GM08714 (cell line): ENCODE results near the gene HPN.
"Not testable (repeated sequence)": the region's sequence is repeated elsewhere in the genome, so short reads cannot be mapped to it uniquely, and the experiment has no call there.

Experiments used
- H3K4me3 ChIP-seq: fragments of 200-500 bp; sonication (Bioruptor generic); 2 replicates; pipeline ENCODE4 v1.5.1; 2014; ENCODE audit warnings: mild to moderate bottlenecking, low read length, inconsistent platforms
- ZNF274 ChIP-seq: IDR thresholded peaks from 2 replicates; pipeline ENCODE4 v1.6.1; 2012; ENCODE audit warnings: mild to moderate bottlenecking, low read depth, low read length

HPN gene

DNA sequence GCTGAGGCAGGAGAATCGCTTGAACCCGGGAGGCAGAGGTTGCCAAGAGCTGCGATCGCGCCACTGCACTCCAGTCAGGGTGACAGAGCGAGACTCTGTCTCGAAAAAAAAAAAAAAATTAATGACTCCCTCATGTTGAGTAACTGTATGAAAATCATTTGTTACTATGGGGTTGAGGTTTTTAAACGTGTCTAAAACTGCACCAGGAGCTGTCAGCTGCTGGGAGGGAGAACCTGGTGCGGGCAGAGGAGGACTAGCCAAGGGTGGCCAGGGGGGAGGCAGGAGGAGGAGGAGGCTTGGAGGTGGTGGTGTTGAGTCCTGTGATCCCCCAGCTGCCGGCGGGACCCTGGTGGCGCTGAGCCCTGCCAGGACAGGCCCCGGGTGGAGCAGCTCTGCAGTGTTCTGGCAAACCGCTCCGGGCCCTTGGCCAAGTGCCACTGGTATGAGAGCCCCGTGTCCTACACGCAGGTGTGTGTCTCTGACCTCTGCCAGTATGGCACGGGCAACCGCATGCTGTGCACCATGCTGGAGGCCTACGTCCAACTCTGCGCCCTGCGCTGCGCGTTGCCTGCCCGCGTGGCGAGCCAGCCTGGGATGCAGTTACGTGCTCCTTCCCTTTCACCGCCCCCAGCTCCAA is 57.0 kb downstream of the HPN start:
- no peak for TF ChIP-seq ZNF274
- no peak overlapping the region for H3K4me3 ChIP-seq

- no peak for TF ChIP-seq ZNF274
- no peak overlapping the region for H3K4me3 ChIP-seq
Observed at GRCh38 chr19:35099155-35099896, 57.8 kb downstream of the HPN start.

- TF ChIP-seq ZNF274 = no peak
- H3K4me3 ChIP-seq = no peak overlapping the region
Observed at GRCh38 chr19:35099897-35100275, 58.4 kb downstream of the HPN start.

DNA sequence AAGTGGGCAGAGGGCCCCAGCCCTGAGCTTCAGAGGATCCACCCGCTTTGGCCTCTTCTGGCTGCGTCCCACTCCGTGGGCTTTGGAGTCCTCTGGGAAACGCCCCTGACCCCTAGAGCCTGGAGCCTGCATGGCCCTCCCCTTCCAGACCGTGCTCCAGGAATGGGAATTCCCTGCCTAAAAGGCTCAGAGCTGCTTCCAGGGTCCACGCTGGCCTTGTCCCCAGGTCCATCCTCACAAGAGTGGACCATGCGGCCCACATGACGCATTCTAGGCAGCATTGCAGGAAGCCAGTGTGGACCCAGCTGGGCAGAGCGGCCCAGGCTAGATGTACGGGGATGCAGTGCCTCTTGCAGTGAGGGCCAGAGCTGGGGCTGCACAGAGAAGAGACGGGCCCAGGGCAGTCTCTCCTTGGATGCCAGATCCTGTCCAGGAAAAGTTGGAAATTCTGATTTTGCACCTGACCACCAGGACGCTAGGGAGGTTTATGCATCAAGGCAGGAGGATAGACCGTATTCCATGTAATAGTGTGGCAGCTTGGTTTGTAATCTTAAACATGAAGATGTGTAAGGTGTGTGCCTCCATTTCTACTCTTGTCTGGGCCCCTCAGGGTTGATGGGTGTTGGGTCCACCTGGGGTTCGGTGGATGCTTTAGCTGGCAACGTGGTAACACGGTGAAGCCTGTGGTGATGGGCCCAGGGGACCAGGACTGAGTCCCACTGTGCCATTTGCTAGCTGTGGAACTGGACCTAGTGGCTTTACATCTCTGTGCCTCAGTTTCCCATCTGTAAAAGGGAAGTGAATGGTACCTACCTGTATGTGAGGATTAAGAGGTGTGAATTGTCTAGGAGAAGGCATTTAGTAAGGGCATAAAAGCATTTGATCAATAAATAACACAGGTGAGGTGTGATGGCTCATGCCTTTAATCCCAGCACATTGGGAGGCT is 59.3 kb downstream of the HPN start:
- TF ChIP-seq ZNF274 = no peak
- H3K4me3 ChIP-seq = no peak overlapping the region

GRCh38 chr19:35101949-35102348 is 60.4 kb downstream of the HPN start:
- H3K4me3 ChIP-seq = not testable (repeated sequence)

DNA sequence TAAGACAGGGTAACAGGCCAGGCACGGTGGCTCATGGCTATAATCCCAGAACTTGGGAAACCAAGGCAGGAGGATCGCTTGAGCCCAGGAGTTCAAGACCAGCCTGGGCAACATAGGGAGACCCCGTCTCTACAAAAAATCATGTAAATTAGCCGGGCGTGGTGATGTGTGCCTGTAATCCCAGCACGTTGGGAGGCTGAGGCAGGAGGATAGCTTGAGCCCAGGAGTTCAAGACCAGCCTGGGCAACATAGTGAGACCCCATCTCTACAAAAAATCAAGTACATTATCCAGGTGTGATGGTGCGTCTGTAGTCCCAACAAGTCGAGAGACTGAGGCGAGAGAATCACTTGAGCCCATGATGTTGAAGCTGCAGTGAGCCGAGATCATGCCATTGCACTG is 62.1 kb downstream of the HPN start:
- H3K4me3 ChIP-seq = not testable (repeated sequence)

GRCh38 chr19:35104361-35104760 is 62.8 kb downstream of the HPN start:
- no peak overlapping the region for H3K4me3 ChIP-seq
- TF ChIP-seq ZNF274 = no peak

DNA sequence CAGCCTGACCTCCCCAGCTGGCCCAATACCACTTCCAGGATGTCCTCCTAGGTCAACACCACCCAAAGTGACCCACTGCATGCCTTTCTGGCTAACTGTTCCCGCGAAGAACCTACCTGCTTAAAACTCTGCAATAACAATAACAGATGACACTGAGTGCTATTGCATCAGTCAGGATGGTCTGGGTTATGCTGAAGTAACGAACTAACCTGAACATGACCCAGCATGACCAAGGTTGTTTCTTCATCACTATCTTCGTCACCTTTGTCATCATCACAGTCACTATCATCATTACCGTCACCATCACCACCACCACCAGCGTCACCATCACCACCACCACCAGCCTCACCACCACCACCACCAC is 63.5 kb downstream of the HPN start:
- H3K4me3 ChIP-seq = no peak overlapping the region
- no peak for TF ChIP-seq ZNF274

GRCh38 chr19:35105411-35106290 is 64.1 kb downstream of the HPN start:
- no peak for TF ChIP-seq ZNF274
- H3K4me3 ChIP-seq = no peak overlapping the region

DNA sequence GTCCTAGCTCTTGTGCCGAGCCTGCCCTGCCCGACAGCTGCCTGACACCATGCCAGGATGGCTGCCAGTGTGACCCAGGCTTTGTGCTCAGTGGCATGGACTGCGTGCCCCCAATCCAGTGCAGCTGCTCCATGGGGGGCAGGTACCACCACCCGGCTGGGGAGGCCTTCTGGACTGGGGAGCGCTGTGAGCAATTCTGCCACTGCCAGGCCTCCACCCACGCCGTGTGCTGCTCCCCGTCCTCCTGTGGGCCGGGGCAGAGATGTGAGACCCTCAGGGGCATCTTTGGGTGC is 64.7 kb downstream of the HPN start:
- no peak overlapping the region for H3K4me3 ChIP-seq
- TF ChIP-seq ZNF274 = no peak

GRCh38 chr19:35106898-35107541 is 65.5 kb downstream of the HPN start:
- no peak overlapping the region for H3K4me3 ChIP-seq
- TF ChIP-seq ZNF274 = no peak

DNA sequence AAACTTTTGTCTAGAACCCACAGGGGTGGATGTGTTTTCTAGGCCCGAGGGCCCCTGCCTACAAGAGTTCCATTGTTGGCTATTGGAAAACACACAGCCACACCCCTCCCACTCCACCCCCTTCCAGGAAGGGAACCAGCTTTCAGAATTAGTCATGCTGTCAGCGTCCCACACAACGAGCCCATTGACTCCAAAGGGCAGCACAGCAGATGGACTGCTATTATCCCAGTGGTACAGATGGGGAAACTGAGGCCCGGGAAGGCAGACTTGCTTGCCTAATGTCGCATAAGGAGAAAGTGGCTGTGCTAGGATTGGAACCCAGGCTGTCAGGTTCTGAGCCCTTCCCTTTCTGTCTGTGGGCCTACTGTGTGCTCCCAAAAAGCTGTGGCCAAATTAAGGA is 66.0 kb downstream of the HPN start:
- no peak for TF ChIP-seq ZNF274
- H3K4me3 ChIP-seq = no peak overlapping the region

DNA sequence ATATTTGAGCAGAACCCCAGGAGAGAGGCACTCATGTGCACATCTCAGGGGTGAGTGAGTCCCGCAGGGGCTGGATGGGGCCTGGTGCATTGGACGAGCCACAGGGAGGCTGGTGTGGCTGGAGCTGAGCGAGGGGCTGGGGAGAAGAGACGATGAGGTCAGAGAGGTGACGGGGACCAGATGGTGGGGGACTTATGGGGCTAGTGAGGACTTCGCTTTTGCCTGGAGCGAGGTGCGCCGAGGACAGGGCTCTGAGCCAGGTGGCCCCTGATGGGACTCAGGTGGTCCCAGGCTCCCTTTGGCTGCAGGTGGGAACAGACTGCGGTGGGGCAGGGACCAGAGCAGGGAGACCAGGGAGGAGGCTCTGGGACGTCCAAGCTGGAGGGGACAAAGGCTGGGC is 67.2 kb downstream of the HPN start:
- no peak for TF ChIP-seq ZNF274
- no peak overlapping the region for H3K4me3 ChIP-seq
